Brain microvascular endothelial cell (primary cell): Measurements from ENCODE around the gene THSD7B.

Experiments used
- DNase-seq: peaks from one replicate; pipeline ENCODE4 v3.0.0-alpha.2; 2020
- H3K27ac ChIP-seq: fragments of 250-450 bp; sonication (Bioruptor Pico); 2 replicates; pipeline ENCODE4 v1.5.1; 2020; ENCODE audit warnings: mild to moderate bottlenecking, moderate library complexity
- H3K27me3 ChIP-seq: fragments of 250-450 bp; sonication (Bioruptor Pico); replicated peaks from 2 replicates; pipeline ENCODE4 v1.5.1; 2020; ENCODE audit warnings: mild to moderate bottlenecking
- H3K36me3 ChIP-seq: fragments of 250-450 bp; sonication (Bioruptor Pico); replicated peaks from 2 replicates; pipeline ENCODE4 v1.5.1; 2020; ENCODE audit warnings: mild to moderate bottlenecking
- H3K4me3 ChIP-seq: 2 replicates; pipeline ENCODE4 v1.5.1; 2011; ENCODE audit warnings: low read depth, mild to moderate bottlenecking, control low read depth, low read length, moderate library complexity
- CTCF ChIP-seq: IDR thresholded peaks from 2 replicates; pipeline ENCODE4 v1.5.1; 2011; ENCODE audit warnings: low read depth, mild to moderate bottlenecking, moderate library complexity, low read length, control low read depth, inconsistent platforms; ENCODE audit errors: missing control alignments
- in situ Hi-C: cut with HindIII; loops from 2 replicates; pipeline ENCODE4 v1.10.0; 2017; ENCODE audit warnings: low sequenced_read_pairs, low pct_ligation_motif_present

The THSD7B gene

GRCh38 chr2:137336067-137336466, 570.7 kb downstream of the THSD7B start:
- no peaks in the 10 kb centered on the region for H3K36me3 ChIP-seq
- in situ Hi-C loops = no loop called here
- no peak for TF ChIP-seq CTCF

GRCh38 chr2:137339051-137339450, 573.7 kb downstream of the THSD7B start:
- in situ Hi-C loops = no loop called here
- no peak overlapping the region for H3K27ac ChIP-seq
- no peak overlapping the region for H3K4me3 ChIP-seq
- no peaks in the 10 kb centered on the region for H3K36me3 ChIP-seq
- TF ChIP-seq CTCF = no peak
- no peak for DNase-seq
- no peaks in the 10 kb centered on the region for H3K27me3 ChIP-seq

More at GRCh38 chr2:137336067-137336466, 570.7 kb downstream of the THSD7B start:
- no peaks in the 10 kb centered on the region for H3K27me3 ChIP-seq
- H3K4me3 ChIP-seq = no peak overlapping the region
- no peak overlapping the region for H3K27ac ChIP-seq
- no peak for DNase-seq

GRCh38 chr2:137345994-137346393, 580.6 kb downstream of the THSD7B start:
- Histone ChIP-seq H3K27me3 (no peaks in the 10 kb centered on the region), H3K4me3 (no peak overlapping the region), H3K36me3 (no peaks in the 10 kb centered on the region), H3K27ac (no peak overlapping the region)
- no peak for TF ChIP-seq CTCF
- in situ Hi-C loops = no loop called here
- no peak for DNase-seq

GRCh38 chr2:137348301-137348700, 583.0 kb downstream of the THSD7B start:
- H3K27ac ChIP-seq = no peak overlapping the region
- TF ChIP-seq CTCF = no peak
- H3K27me3 ChIP-seq = no peaks in the 10 kb centered on the region
- no peaks in the 10 kb centered on the region for H3K36me3 ChIP-seq
- in situ Hi-C loops = no loop called here
- no peak for DNase-seq
- H3K4me3 ChIP-seq = no peak overlapping the region

- Histone ChIP-seq H3K27me3 (no peaks in the 10 kb centered on the region), H3K27ac (no peak overlapping the region), H3K36me3 (no peaks in the 10 kb centered on the region), H3K4me3 (no peak overlapping the region)
- no peak for TF ChIP-seq CTCF
- in situ Hi-C loops = no loop called here
- no peak for DNase-seq
Measured at GRCh38 chr2:137357634-137358033, 592.3 kb downstream of the THSD7B start.

GRCh38 chr2:137367361-137367760, 602.0 kb downstream of the THSD7B start:
- Histone ChIP-seq H3K27ac (no peak overlapping the region), H3K36me3 (no peaks in the 10 kb centered on the region), H3K4me3 (no peak overlapping the region), H3K27me3 (no peaks in the 10 kb centered on the region)
- TF ChIP-seq CTCF = no peak
- DNase-seq = peak; percentile 31
- in situ Hi-C loops = no loop called here
